NOMO-1 treated with DMSO at 0.1 percent for 48 hours (cell line): ENCODE measurements around the gene ATXN1.

ENCODE experiments used
- DNase-seq: peaks from one replicate; lab custom pipeline; 2025; ENCODE audit not compliant: unreplicated experiment; lab: John Stamatoyannopoulos, UW

Gene ATXN1

GRCh38 chr6:16783952-16784565 is 22.8 kb upstream of the ATXN1 start:
- no peak for DNase-seq

- DNase-seq = no peak
Measured at GRCh38 chr6:16783509-16783908, 22.2 kb upstream of the ATXN1 start.

- no peak for DNase-seq
Measured at GRCh38 chr6:16782278-16782677, 21.0 kb upstream of the ATXN1 start.

- DNase-seq = no peak
Measured at GRCh38 chr6:16781348-16782169, 20.3 kb upstream of the ATXN1 start.

GRCh38 chr6:16778521-16778920 is 17.3 kb upstream of the ATXN1 start:
- DNase-seq = no peak

- DNase-seq = no peak
Measured at GRCh38 chr6:16777794-16778193, 16.5 kb upstream of the ATXN1 start.

GRCh38 chr6:16776394-16777017 is 15.2 kb upstream of the ATXN1 start:
- DNase-seq = no peak

GRCh38 chr6:16774437-16774836 is 13.2 kb upstream of the ATXN1 start:
- no peak for DNase-seq

- DNase-seq = no peak
Measured at GRCh38 chr6:16773362-16773761, 12.1 kb upstream of the ATXN1 start.

GRCh38 chr6:16770701-16771569 is 9.7 kb upstream of the ATXN1 start:
- peak; percentile 66 for DNase-seq

GRCh38 chr6:16769986-16770376 is 8.7 kb upstream of the ATXN1 start:
- DNase-seq = no peak

GRCh38 chr6:16769131-16769985 is 8.1 kb upstream of the ATXN1 start:
- DNase-seq = peak; percentile 93

GRCh38 chr6:16768477-16768830 is 7.2 kb upstream of the ATXN1 start:
- no peak for DNase-seq

GRCh38 chr6:16767765-16768476 is 6.7 kb upstream of the ATXN1 start:
- no peak for DNase-seq

- no peak for DNase-seq
Measured at GRCh38 chr6:16766836-16767745, 5.8 kb upstream of the ATXN1 start.

GRCh38 chr6:16766043-16766536 is 4.8 kb upstream of the ATXN1 start:
- DNase-seq = no peak

GRCh38 chr6:16765235-16765634 is 4.0 kb upstream of the ATXN1 start:
- no peak for DNase-seq

GRCh38 chr6:16764188-16764950 is 3.1 kb upstream of the ATXN1 start:
- peak; percentile 49 for DNase-seq
